GM21529 (cell line): ENCODE data around the gene KIF3A.
A peak's percentile ranks its signal among the peaks of the same experiment; 100 is the strongest.

ENCODE experiments used
- ATAC-seq: cut with Tn5 transposase; IDR thresholded peaks from one replicate; pipeline ENCODE4 v1.9.1; 2021; ENCODE audit not compliant: unreplicated experiment

Gene KIF3A

GRCh38 chr5:132679717-132680380 is 57.5 kb downstream of the KIF3A start:
- no peak for ATAC-seq

- no peak for ATAC-seq
Observed at GRCh38 chr5:132679166-132679565, 58.2 kb downstream of the KIF3A start.

- no peak for ATAC-seq
Observed at GRCh38 chr5:132678735-132679134, 58.6 kb downstream of the KIF3A start.

- no peak for ATAC-seq
Observed at GRCh38 chr5:132677682-132678400, 59.5 kb downstream of the KIF3A start.

GRCh38 chr5:132677191-132677590 is 60.2 kb downstream of the KIF3A start:
- no peak for ATAC-seq

DNA sequence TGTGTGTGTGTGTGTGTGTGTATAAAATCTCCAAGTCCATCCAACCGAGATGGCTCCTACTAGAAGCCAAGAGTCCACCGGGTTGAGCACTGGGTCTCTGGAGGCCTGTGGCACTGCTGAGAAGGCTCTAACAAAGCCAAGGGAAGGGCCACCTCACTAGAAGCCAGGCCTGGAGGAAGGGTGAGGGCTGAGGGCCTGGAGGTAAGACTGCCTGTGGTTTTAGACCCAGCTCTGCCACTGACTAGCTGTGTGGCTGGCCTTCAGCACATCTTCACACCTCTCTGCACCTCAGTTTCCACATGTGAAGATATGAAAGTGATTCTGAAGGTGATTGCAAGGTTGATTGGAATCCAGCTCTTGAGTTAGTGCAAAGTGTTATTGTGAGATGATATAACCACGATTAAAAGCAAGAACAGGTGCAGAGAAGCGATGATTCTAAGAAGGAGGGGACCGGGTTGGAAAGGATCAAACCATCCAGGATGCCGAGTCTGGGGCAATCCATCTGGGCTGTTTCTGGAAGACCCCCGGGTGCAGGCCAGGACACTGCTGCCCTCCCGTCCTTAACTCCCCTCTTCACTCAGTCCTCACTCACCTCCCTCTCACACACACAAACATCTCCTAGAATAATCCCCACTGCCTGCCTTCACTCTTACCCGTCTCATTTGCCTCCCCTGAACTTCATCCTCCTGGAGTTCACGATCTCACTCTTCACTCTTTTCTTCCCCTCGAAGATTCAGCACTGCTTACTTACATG is 61.2 kb downstream of the KIF3A start:
- ATAC-seq = no peak

- peak; percentile 83 for ATAC-seq
Observed at GRCh38 chr5:132674671-132675506, 62.5 kb downstream of the KIF3A start.

DNA sequence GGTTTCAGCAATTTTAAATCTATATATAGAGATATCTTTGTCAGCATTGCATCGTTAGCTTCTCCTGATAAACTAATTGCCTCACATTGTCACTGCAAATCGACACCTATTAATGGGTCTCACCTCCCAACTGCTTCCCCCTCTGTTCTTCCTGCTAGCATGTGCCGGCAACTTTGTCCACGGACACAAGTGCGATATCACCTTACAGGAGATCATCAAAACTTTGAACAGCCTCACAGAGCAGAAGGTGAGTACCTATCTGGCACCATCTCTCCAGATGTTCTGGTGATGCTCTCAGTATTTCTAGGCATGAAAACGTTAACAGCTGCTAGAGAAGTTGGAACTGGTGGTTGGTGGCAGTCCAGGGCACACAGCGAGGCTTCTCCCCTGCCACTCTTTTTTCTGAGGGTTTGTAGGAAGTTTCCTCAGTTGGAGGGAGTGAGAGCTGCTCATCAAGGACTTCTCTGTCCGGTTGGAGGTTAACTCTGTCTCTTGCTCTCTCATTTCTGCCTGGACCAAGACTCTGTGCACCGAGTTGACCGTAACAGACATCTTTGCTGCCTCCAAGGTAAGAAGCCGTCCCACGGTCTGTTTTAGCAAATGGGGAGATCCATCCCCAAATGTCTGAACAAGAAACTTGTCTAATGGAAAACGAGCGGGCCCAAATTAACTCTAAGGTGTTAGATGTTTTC is 63.3 kb downstream of the KIF3A start, which contains the start of gene IL4:
TSS of gene IL4 (plus strand) at position 51 of the 692 bp plus-strand sequence. CDS start at position 113, 62 bp downstream.
- ATAC-seq = no peak

DNA sequence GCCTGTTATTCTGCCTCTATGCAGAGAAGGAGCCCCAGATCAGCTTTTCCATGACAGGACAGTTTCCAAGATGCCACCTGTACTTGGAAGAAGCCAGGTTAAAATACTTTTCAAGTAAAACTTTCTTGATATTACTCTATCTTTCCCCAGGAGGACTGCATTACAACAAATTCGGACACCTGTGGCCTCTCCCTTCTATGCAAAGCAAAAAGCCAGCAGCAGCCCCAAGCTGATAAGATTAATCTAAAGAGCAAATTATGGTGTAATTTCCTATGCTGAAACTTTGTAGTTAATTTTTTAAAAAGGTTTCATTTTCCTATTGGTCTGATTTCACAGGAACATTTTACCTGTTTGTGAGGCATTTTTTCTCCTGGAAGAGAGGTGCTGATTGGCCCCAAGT is 63.9 kb downstream of the KIF3A start:
- no peak for ATAC-seq

DNA sequence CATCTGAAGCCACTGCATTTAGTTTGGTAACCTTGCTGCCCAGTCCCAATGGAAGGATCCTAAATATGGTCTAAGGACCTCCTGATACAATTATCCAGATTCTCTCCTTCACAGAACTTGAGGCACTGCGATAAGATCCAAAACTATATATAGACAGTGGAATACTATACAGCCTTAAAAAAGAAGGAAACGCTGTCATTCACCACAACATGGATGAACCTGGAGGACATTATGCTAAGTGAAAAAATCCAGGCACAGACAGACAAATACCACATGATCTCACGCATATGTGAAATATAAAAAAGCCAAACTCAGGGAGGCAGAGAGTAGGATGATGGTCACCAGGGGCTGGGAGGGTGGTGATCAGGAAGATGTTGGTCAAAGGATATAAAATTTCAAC is 66.3 kb downstream of the KIF3A start:
- no peak for ATAC-seq

DNA sequence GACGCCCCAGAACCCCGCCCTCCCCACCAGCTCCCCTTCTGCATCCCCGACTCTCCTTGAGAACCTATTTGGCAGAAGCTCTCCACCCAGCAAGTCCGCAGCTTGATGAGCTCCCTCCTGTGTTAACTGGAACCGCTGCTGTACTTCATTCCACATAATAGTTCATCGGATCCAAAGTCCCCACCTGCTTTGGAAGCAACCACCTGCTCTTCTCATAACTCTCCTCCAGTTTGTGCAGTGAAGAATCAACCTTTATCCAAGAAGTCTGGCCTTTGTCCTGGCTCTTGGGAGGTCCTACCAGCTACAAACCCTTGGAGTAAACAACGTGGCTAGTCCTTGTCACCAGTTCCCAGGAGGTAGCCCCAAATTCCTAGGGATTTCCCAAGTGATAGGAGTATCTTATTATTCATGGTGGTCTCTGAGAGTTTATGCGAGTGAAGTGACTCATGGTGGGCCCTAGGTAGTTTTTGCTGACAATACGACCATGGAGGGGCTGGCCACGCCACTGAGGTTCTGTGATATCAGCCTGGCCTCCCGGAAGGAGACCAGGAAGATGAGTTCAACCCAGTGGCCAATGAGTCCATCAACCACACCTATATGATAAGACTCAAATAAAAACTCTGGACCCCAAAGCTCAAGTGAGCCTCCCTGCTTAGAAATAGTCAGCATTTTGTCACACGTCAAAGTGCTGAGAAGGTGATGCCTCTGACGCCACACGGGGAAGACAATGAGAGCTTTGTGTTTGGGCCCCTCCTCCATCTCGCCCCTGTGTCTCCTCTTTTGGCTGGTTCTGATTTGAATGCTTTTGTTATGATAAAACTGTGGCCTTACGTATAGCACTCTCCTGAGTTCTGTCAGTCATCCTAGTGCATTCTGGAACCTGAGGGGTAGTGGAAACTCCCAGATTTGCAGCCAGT is 67.1 kb downstream of the KIF3A start:
- no peak for ATAC-seq

DNA sequence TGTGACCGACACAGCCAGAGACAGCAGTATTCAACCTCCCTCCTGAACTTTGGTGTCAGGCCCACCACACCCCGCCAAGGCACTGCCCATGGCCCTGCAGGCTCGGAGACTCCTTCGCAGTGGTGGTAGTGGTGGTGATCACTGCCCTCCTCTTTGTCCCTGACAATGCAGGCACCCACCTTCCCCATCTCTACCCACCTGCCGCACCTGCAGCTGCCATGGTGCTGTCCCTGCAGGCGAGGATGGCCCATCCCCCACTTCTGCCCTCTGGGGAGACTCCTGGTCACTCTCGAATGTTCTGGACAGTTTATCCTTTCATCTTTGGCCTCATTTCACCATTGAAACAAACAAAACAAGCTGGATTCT is 67.9 kb downstream of the KIF3A start:
- ATAC-seq = no peak

GRCh38 chr5:132668706-132669454 is 68.5 kb downstream of the KIF3A start:
- no peak for ATAC-seq

- ATAC-seq = no peak
Observed at GRCh38 chr5:132667761-132668705, 69.3 kb downstream of the KIF3A start.

DNA sequence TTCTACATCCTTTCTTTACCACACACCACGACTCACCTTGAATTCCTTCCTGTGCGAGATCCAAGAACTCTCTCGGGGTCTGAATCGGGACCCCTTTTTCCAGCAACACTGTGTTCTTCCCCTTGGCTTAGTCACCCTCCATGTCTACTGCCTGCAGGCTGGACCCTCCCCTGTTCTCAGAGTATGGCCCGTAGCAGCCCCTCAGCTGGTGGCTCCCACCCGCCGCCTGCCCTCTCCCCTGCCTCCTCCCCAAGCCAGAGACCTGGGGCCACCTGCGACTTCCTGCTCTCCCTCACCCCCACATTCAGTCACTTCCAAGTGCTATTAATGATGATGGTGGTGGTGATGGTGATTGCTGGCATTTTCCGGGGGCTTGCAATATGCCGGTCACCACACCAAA is 70.0 kb downstream of the KIF3A start:
- no peak for ATAC-seq

- ATAC-seq = no peak
Observed at GRCh38 chr5:132666310-132667123, 70.8 kb downstream of the KIF3A start.

GRCh38 chr5:132665574-132666080 is 71.7 kb downstream of the KIF3A start:
- no peak for ATAC-seq
